Dendritic cell treated with granulocyte-macrophage colony-stimulating factor and Interleukin-4, amounts not matched to agents 40 ng/mL and 50 ng/mL, for 4 days (primary cell): ENCODE results near the gene TMEM178A.
"Not testable (repeated sequence)": the region's sequence is repeated elsewhere in the genome, so short reads cannot be mapped to it uniquely, and the experiment has no call there.

Experiments used
- H3K27ac Mint-ChIP-seq: one replicate; pipeline ENCODE4 v1.8.0; 2022; ENCODE audit warnings: mild to moderate bottlenecking, mixed read lengths
- H3K27me3 Mint-ChIP-seq: one replicate; pipeline ENCODE4 v1.8.0; 2022; ENCODE audit warnings: mild to moderate bottlenecking, mixed read lengths
- H3K36me3 Mint-ChIP-seq: one replicate; pipeline ENCODE4 v1.8.0; 2022; ENCODE audit warnings: low read depth, mixed read lengths
- H3K4me1 Mint-ChIP-seq: one replicate; pipeline ENCODE4 v1.8.0; 2022; ENCODE audit warnings: low read depth, mixed read lengths
- H3K4me3 Mint-ChIP-seq: one replicate; pipeline ENCODE4 v1.8.0; 2022; ENCODE audit warnings: mild to moderate bottlenecking, moderate library complexity, mixed read lengths
- H3K9me3 Mint-ChIP-seq: one replicate; pipeline ENCODE4 v1.8.0; 2022; ENCODE audit warnings: mixed read lengths
- intact Hi-C: fragments of 100-400 bp; cut with micrococcal nuclease; formaldehyde crosslinking; loops from one replicate; pipeline ENCODE4 v1.15.0; 2022

The TMEM178A gene

DNA sequence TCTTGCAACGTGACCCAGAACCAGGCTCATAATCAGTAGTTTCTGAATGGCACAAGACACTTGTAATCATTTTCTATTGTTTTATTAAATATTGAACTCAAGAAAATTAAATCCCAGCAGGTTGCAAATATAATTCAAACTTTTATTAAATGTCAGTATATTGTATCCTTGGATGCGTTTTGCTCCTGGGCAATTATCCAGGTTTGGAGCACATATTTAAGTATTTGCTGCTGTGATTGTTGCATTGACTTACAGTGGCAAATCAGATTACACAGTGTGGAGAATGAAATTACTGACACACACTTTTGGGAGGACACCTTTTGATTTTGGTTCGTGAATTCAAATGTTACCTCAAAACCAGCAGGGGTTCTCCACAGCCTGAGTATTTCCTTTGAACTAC lies 27.1 kb upstream of the TMEM178A start:
- no peaks in the 10 kb centered on the region for H3K9me3 Mint-ChIP-seq
- intact Hi-C loops = no loop called here
- no peaks in the 10 kb centered on the region for H3K27me3 Mint-ChIP-seq

GRCh38 chr2:39640107-39640506 lies 25.6 kb upstream of the TMEM178A start:
- no peak overlapping the region for H3K27ac Mint-ChIP-seq
- H3K4me1 Mint-ChIP-seq = no peaks in the 10 kb centered on the region
- no peaks in the 10 kb centered on the region for H3K9me3 Mint-ChIP-seq
- intact Hi-C loops = no loop called here
- H3K4me3 Mint-ChIP-seq = no peak overlapping the region
- H3K36me3 Mint-ChIP-seq = no peaks in the 10 kb centered on the region
- H3K27me3 Mint-ChIP-seq = no peaks in the 10 kb centered on the region

More for the DNA sequence above, 27.1 kb upstream of the TMEM178A start:
- H3K4me1 Mint-ChIP-seq = no peaks in the 10 kb centered on the region
- no peak overlapping the region for H3K27ac Mint-ChIP-seq
- H3K4me3 Mint-ChIP-seq = no peak overlapping the region
- no peaks in the 10 kb centered on the region for H3K36me3 Mint-ChIP-seq

DNA sequence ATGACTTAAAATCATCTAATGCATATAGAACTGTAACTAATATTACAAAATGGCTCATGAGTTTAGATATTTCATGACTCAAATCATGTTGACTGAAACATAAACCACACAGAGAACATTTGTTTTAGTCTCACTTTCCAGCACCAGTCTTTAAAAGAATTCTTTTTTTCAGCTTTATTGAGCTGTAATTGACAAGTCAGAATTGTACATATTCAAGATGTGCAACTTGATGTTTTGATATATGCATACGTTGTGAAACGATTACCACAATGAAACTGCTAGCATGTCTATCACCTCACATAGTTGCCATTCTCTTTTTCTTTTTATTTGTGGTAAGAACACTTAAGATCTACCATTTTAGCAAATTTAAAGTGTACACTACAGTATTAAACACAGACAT lies 25.0 kb upstream of the TMEM178A start:
- Mint-ChIP-seq H3K36me3 (no peaks in the 10 kb centered on the region), H3K27me3 (no peaks in the 10 kb centered on the region), H3K27ac (no peak overlapping the region), H3K4me3 (no peak overlapping the region), H3K4me1 (no peaks in the 10 kb centered on the region), H3K9me3 (no peaks in the 10 kb centered on the region)
- intact Hi-C loops = no loop called here

DNA sequence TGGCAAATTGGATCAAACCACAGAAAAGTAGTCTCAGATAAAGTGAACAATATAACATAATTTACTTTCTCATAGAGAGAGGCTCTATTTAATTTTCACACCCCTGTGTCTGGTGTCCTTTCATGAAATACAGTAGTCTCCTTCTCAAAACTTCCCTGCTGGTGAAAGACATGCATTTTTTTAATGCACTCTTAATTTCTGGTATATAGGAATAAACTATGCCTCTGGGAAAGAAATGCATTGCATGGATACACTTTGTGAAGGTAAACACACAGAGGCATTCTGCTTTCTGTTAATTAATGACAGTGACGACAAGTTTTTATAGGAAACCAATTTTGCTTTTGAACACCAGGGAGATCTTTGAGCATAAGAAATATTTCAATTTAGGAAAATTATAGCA lies 24.1 kb upstream of the TMEM178A start:
- Mint-ChIP-seq H3K27ac (no peak overlapping the region), H3K36me3 (no peaks in the 10 kb centered on the region)

GRCh38 chr2:39642051-39642718 lies 23.5 kb upstream of the TMEM178A start:
- H3K36me3 Mint-ChIP-seq = no peaks in the 10 kb centered on the region

More for the DNA sequence above, 24.1 kb upstream of the TMEM178A start:
- no peaks in the 10 kb centered on the region for H3K4me1 Mint-ChIP-seq
- H3K27me3 Mint-ChIP-seq = no peaks in the 10 kb centered on the region
- intact Hi-C loops = no loop called here
- no peak overlapping the region for H3K4me3 Mint-ChIP-seq
- no peaks in the 10 kb centered on the region for H3K9me3 Mint-ChIP-seq

GRCh38 chr2:39645826-39646225 lies 19.9 kb upstream of the TMEM178A start:
- H3K4me3 Mint-ChIP-seq = no peak overlapping the region

More at GRCh38 chr2:39642051-39642718, 23.5 kb upstream of the TMEM178A start:
- H3K27ac Mint-ChIP-seq = no peak overlapping the region
- no peaks in the 10 kb centered on the region for H3K4me1 Mint-ChIP-seq
- H3K27me3 Mint-ChIP-seq = no peaks in the 10 kb centered on the region
- H3K9me3 Mint-ChIP-seq = no peaks in the 10 kb centered on the region
- H3K4me3 Mint-ChIP-seq = no peak overlapping the region
- intact Hi-C loops = no loop called here

GRCh38 chr2:39646267-39646666 lies 19.4 kb upstream of the TMEM178A start:
- no peaks in the 10 kb centered on the region for H3K27me3 Mint-ChIP-seq
- intact Hi-C loops = no loop called here
- H3K36me3 Mint-ChIP-seq = no peaks in the 10 kb centered on the region
- H3K27ac Mint-ChIP-seq = no peak overlapping the region
- no peaks in the 10 kb centered on the region for H3K9me3 Mint-ChIP-seq
- H3K4me1 Mint-ChIP-seq = no peaks in the 10 kb centered on the region
- no peak overlapping the region for H3K4me3 Mint-ChIP-seq

More at GRCh38 chr2:39645826-39646225, 19.9 kb upstream of the TMEM178A start:
- no peaks in the 10 kb centered on the region for H3K4me1 Mint-ChIP-seq
- no peak overlapping the region for H3K27ac Mint-ChIP-seq
- no peaks in the 10 kb centered on the region for H3K9me3 Mint-ChIP-seq
- H3K27me3 Mint-ChIP-seq = no peaks in the 10 kb centered on the region
- intact Hi-C loops = no loop called here
- no peaks in the 10 kb centered on the region for H3K36me3 Mint-ChIP-seq

DNA sequence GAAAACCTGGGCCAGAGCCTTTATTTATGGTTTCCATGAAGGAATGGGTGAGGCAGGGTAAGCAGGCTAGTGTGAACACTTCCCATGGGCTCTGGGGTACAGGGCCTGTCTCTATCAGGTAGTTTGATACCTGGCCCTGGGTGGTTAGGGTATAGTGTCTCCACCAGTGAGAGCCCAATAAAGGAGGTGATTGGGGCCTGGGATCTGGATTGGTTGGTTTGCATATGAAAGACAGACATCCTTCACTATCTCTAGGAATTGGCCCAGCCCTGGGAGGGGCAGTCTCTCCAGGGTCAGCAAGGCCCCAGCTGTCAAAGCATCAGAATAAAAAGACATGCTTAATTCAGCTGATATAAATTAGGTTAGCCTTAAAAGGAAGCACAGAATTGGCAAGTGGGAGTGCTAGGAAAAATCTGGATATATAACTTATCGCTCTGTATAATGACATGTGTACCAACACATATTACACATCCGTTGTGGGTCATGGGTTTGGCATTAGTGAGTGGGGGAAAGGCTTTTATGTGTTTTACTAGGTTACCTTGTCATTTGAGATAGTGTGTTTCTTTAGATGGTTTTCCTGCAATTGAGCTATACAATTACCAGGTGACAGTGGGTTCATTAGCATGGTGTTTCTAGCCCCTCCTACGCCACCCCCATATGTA lies 18.5 kb upstream of the TMEM178A start:
- Mint-ChIP-seq H3K27ac (no peak overlapping the region), H3K4me1 (no peaks in the 10 kb centered on the region), H3K27me3 (no peaks in the 10 kb centered on the region), H3K9me3 (no peaks in the 10 kb centered on the region), H3K36me3 (no peaks in the 10 kb centered on the region), H3K4me3 (no peak overlapping the region)
- intact Hi-C loops = no loop called here

- Mint-ChIP-seq H3K9me3 (peaks cover 8% of the 10 kb centered on the region), H3K27me3 (no peaks in the 10 kb centered on the region), H3K27ac (no peak overlapping the region), H3K4me3 (no peak overlapping the region), H3K4me1 (no peaks in the 10 kb centered on the region), H3K36me3 (no peaks in the 10 kb centered on the region)
- intact Hi-C loops = no loop called here
Measured at GRCh38 chr2:39648580-39648979, 17.1 kb upstream of the TMEM178A start.

DNA sequence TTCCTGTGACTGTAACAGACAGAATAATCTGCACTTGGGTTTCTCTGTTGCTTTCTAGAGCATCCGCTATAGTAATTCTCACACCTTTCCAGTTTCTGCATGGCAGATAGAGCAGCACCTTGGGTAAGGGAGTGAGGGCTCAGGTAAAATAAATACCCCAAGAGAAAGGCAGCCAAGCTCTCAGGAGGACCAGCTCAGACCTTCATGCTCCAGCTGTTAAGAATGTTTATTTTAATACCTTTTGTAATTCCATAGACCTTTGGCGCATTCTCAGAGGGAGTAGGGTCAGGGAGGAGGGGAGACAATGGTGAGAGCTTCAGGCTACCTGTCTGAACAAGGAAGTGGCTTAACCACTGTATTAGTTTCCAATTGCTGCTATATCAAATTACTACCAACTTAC lies 16.2 kb upstream of the TMEM178A start:
- no peak overlapping the region for H3K4me3 Mint-ChIP-seq

DNA sequence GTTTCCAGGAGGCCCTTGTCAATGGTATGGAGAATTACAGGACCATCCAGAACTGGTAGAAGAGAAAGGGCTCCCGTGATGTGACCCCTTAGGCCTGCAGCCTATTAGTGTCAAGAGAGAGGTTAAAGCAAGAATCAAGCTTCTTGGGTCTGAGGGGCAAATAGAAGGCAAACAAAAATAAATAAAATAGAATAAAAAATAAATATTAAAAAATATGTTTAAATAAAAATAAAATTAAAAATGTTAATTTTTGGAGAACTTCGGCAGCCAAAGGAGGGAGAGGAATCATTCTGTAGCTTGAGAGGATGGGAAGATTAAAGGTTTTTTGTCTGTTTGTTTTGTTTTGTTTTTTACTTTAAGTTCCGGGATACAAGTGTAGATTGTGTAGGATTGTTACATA lies 15.2 kb upstream of the TMEM178A start:
- Mint-ChIP-seq H3K27me3 (no peaks in the 10 kb centered on the region), H3K27ac (no peak overlapping the region), H3K4me3 (no peak overlapping the region), H3K9me3 (peaks cover 15% of the 10 kb centered on the region), H3K36me3 (no peaks in the 10 kb centered on the region), H3K4me1 (no peaks in the 10 kb centered on the region)
- intact Hi-C loops = no loop called here

More for the DNA sequence above, 16.2 kb upstream of the TMEM178A start:
- peaks cover 15% of the 10 kb centered on the region for H3K9me3 Mint-ChIP-seq
- no peak overlapping the region for H3K27ac Mint-ChIP-seq
- H3K4me1 Mint-ChIP-seq = no peaks in the 10 kb centered on the region
- intact Hi-C loops = no loop called here
- no peaks in the 10 kb centered on the region for H3K36me3 Mint-ChIP-seq
- H3K27me3 Mint-ChIP-seq = no peaks in the 10 kb centered on the region

GRCh38 chr2:39656215-39656614 lies 9.5 kb upstream of the TMEM178A start:
- H3K27ac Mint-ChIP-seq, H3K27me3 Mint-ChIP-seq, H3K36me3 Mint-ChIP-seq, H3K4me3 Mint-ChIP-seq, H3K4me1 Mint-ChIP-seq, intact Hi-C loops: not testable (repeated sequence)
- peaks cover 15% of the 10 kb centered on the region for H3K9me3 Mint-ChIP-seq

- H3K27me3 Mint-ChIP-seq = peaks cover 6% of the 10 kb centered on the region
- no peaks in the 10 kb centered on the region for H3K36me3 Mint-ChIP-seq
- H3K4me3 Mint-ChIP-seq = no peak overlapping the region
- H3K4me1 Mint-ChIP-seq = no peaks in the 10 kb centered on the region
- H3K9me3 Mint-ChIP-seq = peaks cover 15% of the 10 kb centered on the region
- no peak overlapping the region for H3K27ac Mint-ChIP-seq
- intact Hi-C loops = no loop called here
Measured at GRCh38 chr2:39657287-39657937, 8.3 kb upstream of the TMEM178A start.

DNA sequence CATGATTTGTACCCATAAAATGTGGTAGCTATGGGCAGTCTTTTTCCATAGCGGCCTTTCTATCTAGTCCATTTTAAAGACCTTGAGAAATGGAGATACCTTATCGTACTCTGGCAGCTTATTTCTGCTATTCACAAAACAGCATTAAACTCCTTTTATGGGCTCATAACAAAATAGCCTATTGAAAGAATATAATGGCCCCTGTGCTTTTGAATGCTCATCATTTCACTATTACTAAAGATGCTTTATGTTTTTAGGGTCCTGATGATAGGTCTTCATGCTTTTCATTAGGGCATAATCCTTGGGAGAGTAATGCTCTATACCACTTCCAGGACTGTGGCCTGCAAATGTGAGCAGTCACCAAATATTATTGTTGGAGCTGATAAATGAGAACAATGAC lies 7.3 kb upstream of the TMEM178A start:
- H3K27me3 Mint-ChIP-seq = peaks cover 10% of the 10 kb centered on the region
- H3K27ac Mint-ChIP-seq = no peak overlapping the region
- H3K4me3 Mint-ChIP-seq = no peak overlapping the region
- H3K36me3 Mint-ChIP-seq = no peaks in the 10 kb centered on the region
- H3K9me3 Mint-ChIP-seq = peaks cover 9% of the 10 kb centered on the region
- no peaks in the 10 kb centered on the region for H3K4me1 Mint-ChIP-seq
- intact Hi-C loops = no loop called here
